Heart right ventricle (tissue), 16 donors: ENCODE results near the gene SYNPO2. TPM values are rescaled to one million over a fixed set of nuclear protein-coding genes. Genes with fewer than 3 reads are reported as not detected.
A peak's percentile ranks its signal among the peaks of the same experiment; 100 is the strongest.

Experiments used
- ATAC-seq, 8 donors: fragments of 200-7000 bp; cut with Tn5 transposase; one replicate each; pipeline ENCODE4 v1.9.1; 2020; ENCODE audit warnings: mild to moderate bottlenecking in 8 of 8, moderate library complexity in 8 of 8, moderate number of reproducible peaks in 1 of 8
- DNase-seq, 2 donors: peaks; one replicate each; pipeline ENCODE4 v3.0.0-alpha.2; 2020
- H3K27ac ChIP-seq, 10 donors: fragments of 200-600 bp; sonication (generic) in 2 of 10; one replicate each; pipeline versions ENCODE4 v1.5.0 to v1.8.0; 2020 to 2022; ENCODE audit warnings: mild to moderate bottlenecking in 3 of 10
- H3K27me3 ChIP-seq, 7 donors: fragments of 200-600 bp; one replicate each; pipeline ENCODE4 v1.8.0; 2021 to 2022; ENCODE audit warnings: mild to moderate bottlenecking in 2 of 7
- H3K36me3 ChIP-seq, 9 donors: fragments of 200-600 bp; sonication (generic) in 1 of 9; one replicate each; pipeline versions ENCODE4 v1.5.0 to v1.8.0; 2020 to 2022; ENCODE audit warnings: mild to moderate bottlenecking in 2 of 9
- H3K4me1 ChIP-seq, 9 donors: fragments of 200-600 bp; sonication (generic) in 1 of 9; one replicate each; pipeline versions ENCODE4 v1.5.0 to v1.8.0; 2020 to 2022; ENCODE audit warnings: mild to moderate bottlenecking in 4 of 9
- H3K4me3 ChIP-seq, 10 donors: fragments of 200-600 bp; sonication (generic) in 2 of 10; one replicate each; pipeline versions ENCODE4 v1.5.0 to v1.8.0; 2020 to 2022; ENCODE audit warnings: mild to moderate bottlenecking in 7 of 10, moderate library complexity in 2 of 10
- H3K9me3 ChIP-seq, 11 donors: fragments of 200-600 bp in 10 of 11; sonication (generic) in 2 of 11; one replicate each; pipeline versions ENCODE4 v1.5.0 to v1.8.0; 2013 to 2022; ENCODE audit warnings: mild to moderate bottlenecking in 2 of 11, control low read depth in 1 of 11, moderate library complexity in 1 of 11
- CTCF ChIP-seq, 9 donors: fragments of 200-600 bp; sonication (generic) in 2 of 9; IDR thresholded peaks; one replicate each; pipeline versions ENCODE4 v1.5.0 to v1.8.0; 2021 to 2022; ENCODE audit warnings: antibody characterized with exemption in 9 of 9, mild to moderate bottlenecking in 5 of 9, moderate library complexity in 1 of 9
- WGBS, 2 donors: extraction: QIAGEN DNeasy Blood & Tissue Kit; methylation state at CpG; one replicate each; pipeline ENCODE4 v1.1.7; 2013; ENCODE audit warnings: inconsistent platforms in 1 of 2; 5-methylcytosine and 5-hydroxymethylcytosine counted together
- intact Hi-C, 10 donors: fragments of 100-400 bp; cut with DNase I; formaldehyde crosslinking; loops; one replicate each; pipeline versions ENCODE4 v1.11.1 to v1.14.2; 2022
- polyA plus RNA-seq, 2 donors: library from polyadenylated mRNA; stranded (reverse); fragments of 200-250 nt; gene quantifications; one replicate each; pipeline ENCODE4 v1.2.3, GENCODE V29; 2013
- total RNA-seq, 10 donors: library from RNA; stranded (reverse); fragmentation: NEBNext Ultra II Directional in 3 of 10; extraction: Animal tissue kit (Norgen Biotek cat#: 25700) in 3 of 10; gene quantifications; one replicate each; pipeline versions ENCODE4 v1.2.1 to v1.2.4, GENCODE V29; 2021 to 2023
- donor health status: Arrhythmogenic right ventricular cardiomyopathy.
- donor health status: ischemic (EF 13 %, LVEDD 7.1; RV severe dilation, severe dysfunction).
- donor health status: healthy with polysubstance abuse.
- donor health status: DM: no; HTN: yes; CAD: no.
- donor health status: DM: no; HTN: no; CAD: no.
- donor health status: ischemic (EF 25% LVEDD 6.9; RV normal size, moderate dysfunction).
- donor health status: ischemic (EF 25% LVEDD 5.7; RV mildly dilated, moderate dysfunction).
- donor health status: healthy.
- donor health status: DM: yes; HTN: yes; CAD: no.
- donor health status: Ischemic cardiomyopathy.
- donor health status: ischemic (EF 35%, LVEDD 5.7; RV mildly dilated, moderate dysfunction).
- donor health status: nonischemic (EF 11% LVEDD 7.7; RV severe dilation, severe dysfunction).
- donor health status: DM: yes; HTN: yes; CAD: no.
- donor health status: PGD.
- donor health status: ischemic (EF 29% LVEDD 5.4; RV normal size, mild dysfunction).
- donor health status: nonischemic (EF 23%, LVEDD 6.1; RV moderate dilation, normal function).

The SYNPO2 gene
- total and polyA plus RNA-seq, 12 donors: 27.5 to 405 (median 244) TPM

- intact Hi-C loops: loop anchor here in 3 of 10 donors (5.0 to 10.0 kb wide), 4 partner anchors 35 to 203 kb away; partner anchors contain the start of gene MYOZ2 (in 1 of the 3)
- 21 to 26% methylated on average over 3 of the region's 3 CpGs for WGBS, 2 donors
- H3K36me3 ChIP-seq: no peaks in the 10 kb centered on the region
- peak overlapping the region in 8 of 10 donors; percentile 10 to 70 (median 38) for H3K27ac ChIP-seq
- DNase-seq (peak in 1 of 2 donors; percentile 24), ATAC-seq (peak; percentile 29 to 93 (median 84))
- H3K9me3 ChIP-seq: peaks cover 0 to 14% (median 0%) of the 10 kb centered on the region in 11 donors
- peaks cover 0 to 20% (median 8%) of the 10 kb centered on the region in 9 donors for H3K4me1 ChIP-seq
- H3K4me3 ChIP-seq: no peak overlapping the region
- H3K27me3 ChIP-seq: no peaks in the 10 kb centered on the region
- no peak for TF ChIP-seq CTCF (IDR thresholded peaks at IDR 0.05)
Measured at GRCh38 chr4:119081943-119082342, 193.3 kb downstream of the SYNPO2 start.

- Histone ChIP-seq H3K27ac (peak overlapping the region in 6 of 10 donors; percentile 10 to 70 (median 44)), H3K9me3 (peaks cover 0 to 14% (median 0%) of the 10 kb centered on the region in 11 donors), H3K4me1 (peaks cover 0 to 28% (median 8%) of the 10 kb centered on the region in 9 donors), H3K27me3 (no peaks in the 10 kb centered on the region), H3K36me3 (no peaks in the 10 kb centered on the region), H3K4me3 (no peak overlapping the region)
- no peak for TF ChIP-seq CTCF (IDR thresholded peaks at IDR 0.05)
- 34% methylated on average over 2 of the region's 2 CpGs for whole genome bisulfite sequencing, 2 donors
- intact Hi-C loops: loop anchor here in 3 of 10 donors (5.0 to 10.0 kb wide), 4 partner anchors 35 to 202 kb away; partner anchors contain the start of gene MYOZ2 (in 1 of the 3)
- DNase-seq (no peak), ATAC-seq (peak in 1 of 8 donors; percentile 11)
Measured at GRCh38 chr4:119082661-119083060, 194.0 kb downstream of the SYNPO2 start.

GRCh38 chr4:119084513-119084912, 195.9 kb downstream of the SYNPO2 start:
- Histone ChIP-seq H3K27me3 (no peaks in the 10 kb centered on the region), H3K36me3 (no peaks in the 10 kb centered on the region), H3K4me1 (peaks cover 0 to 28% (median 8%) of the 10 kb centered on the region in 9 donors), H3K27ac (no peak overlapping the region), H3K9me3 (peaks cover 0 to 7% (median 0%) of the 10 kb centered on the region in 11 donors), H3K4me3 (no peak overlapping the region)
- DNase-seq (no peak), ATAC-seq (no peak)
- WGBS, 2 donors: 76 to 83% methylated on average over 5 of the region's 5 CpGs
- intact Hi-C loops: loop anchor here in 3 of 10 donors (5.0 to 10.0 kb wide), 4 partner anchors 37 to 200 kb away; partner anchors contain the start of gene MYOZ2 (in 1 of the 3)
- no peak for TF ChIP-seq CTCF (IDR thresholded peaks at IDR 0.05)

- Histone ChIP-seq H3K4me3 (no peak overlapping the region), H3K27ac (peak overlapping the region in 1 of 10 donors; percentile 18), H3K9me3 (peaks cover 0 to 7% (median 0%) of the 10 kb centered on the region in 11 donors), H3K4me1 (peaks cover 0 to 20% (median 7%) of the 10 kb centered on the region in 9 donors), H3K36me3 (no peaks in the 10 kb centered on the region), H3K27me3 (no peaks in the 10 kb centered on the region)
- TF ChIP-seq CTCF (IDR thresholded peaks at IDR 0.05): peak; percentile 14 to 55 (median 42)
- DNase-seq: no peak
- ATAC-seq: peak in 5 of 8 donors; percentile 42 to 67 (median 52)
- intact Hi-C loops: loop anchor here in 1 of 10 donors (10.0 kb wide), 1 partner anchor 198 kb away; no protein-coding TSS in a partner anchor
- WGBS, 2 donors: 83 to 91% methylated on average over 3 of the region's 3 CpGs
Measured at GRCh38 chr4:119087121-119087520, 198.5 kb downstream of the SYNPO2 start.
